Stimulated activated CD4-positive, alpha-beta T cell treated with anti-CD3 and anti-CD28 coated beads, Interleukin-4, amount 100 ng/mL, for 24 hours (primary cell): ENCODE data around the gene SLC35F1.

Experiments used
- DNase-seq: peaks from one replicate; pipeline ENCODE4 v3.0.0-alpha.2; 2020

The SLC35F1 gene

GRCh38 chr6:118206221-118206620 is 299.2 kb downstream of the SLC35F1 start:
- no peak for DNase-seq

GRCh38 chr6:118207947-118208346 is 300.9 kb downstream of the SLC35F1 start:
- no peak for DNase-seq

- no peak for DNase-seq
Observed at GRCh38 chr6:118212451-118213173, 305.5 kb downstream of the SLC35F1 start.

GRCh38 chr6:118215269-118215668 is 308.2 kb downstream of the SLC35F1 start:
- no peak for DNase-seq

- DNase-seq, result no peak
Observed at GRCh38 chr6:118216751-118217150, 309.7 kb downstream of the SLC35F1 start.

- no peak for DNase-seq
Observed at GRCh38 chr6:118218156-118218555, 311.1 kb downstream of the SLC35F1 start.

GRCh38 chr6:118220429-118221128 is 313.5 kb downstream of the SLC35F1 start:
- no peak for DNase-seq

GRCh38 chr6:118223316-118223715 is 316.3 kb downstream of the SLC35F1 start:
- no peak for DNase-seq

GRCh38 chr6:118228886-118229285 is 321.8 kb downstream of the SLC35F1 start:
- no peak for DNase-seq

GRCh38 chr6:118240878-118241528 is 333.9 kb downstream of the SLC35F1 start:
- no peak for DNase-seq

GRCh38 chr6:118246406-118246805 is 339.3 kb downstream of the SLC35F1 start:
- no peak for DNase-seq

- no peak for DNase-seq
Observed at GRCh38 chr6:118248171-118248570, 341.1 kb downstream of the SLC35F1 start.

GRCh38 chr6:118249680-118250079 is 342.6 kb downstream of the SLC35F1 start:
- no peak for DNase-seq

- no peak for DNase-seq
Observed at GRCh38 chr6:118252474-118252873, 345.4 kb downstream of the SLC35F1 start.

- no peak for DNase-seq
Observed at GRCh38 chr6:118253741-118254140, 346.7 kb downstream of the SLC35F1 start.

GRCh38 chr6:118260833-118261232 is 353.8 kb downstream of the SLC35F1 start:
- no peak for DNase-seq

- no peak for DNase-seq
Observed at GRCh38 chr6:118263921-118264486, 356.9 kb downstream of the SLC35F1 start.

GRCh38 chr6:118269659-118270058 is 362.6 kb downstream of the SLC35F1 start:
- DNase-seq, result no peak

GRCh38 chr6:118277631-118278030 is 370.6 kb downstream of the SLC35F1 start:
- no peak for DNase-seq

GRCh38 chr6:118280210-118280609 is 373.1 kb downstream of the SLC35F1 start:
- no peak for DNase-seq

- no peak for DNase-seq
Observed at GRCh38 chr6:118281291-118281690, 374.2 kb downstream of the SLC35F1 start.

- DNase-seq, result peak; percentile 49
Observed at GRCh38 chr6:118283766-118284165, 376.7 kb downstream of the SLC35F1 start.

GRCh38 chr6:118284736-118285360 is 377.8 kb downstream of the SLC35F1 start:
- no peak for DNase-seq
